Measurements from ENCODE around the gene TAL1. TPM values are rescaled to one million over a fixed set of nuclear protein-coding genes. Genes with fewer than 3 reads are reported as not detected.
A peak's percentile ranks its signal among the peaks of the same experiment; 100 is the strongest.
"Not testable (repeated sequence)": the region's sequence is repeated elsewhere in the genome, so short reads cannot be mapped to it uniquely, and the experiment has no call there.

TAL1 gene
- not detected in 2 replicates for total RNA-seq

DNA sequence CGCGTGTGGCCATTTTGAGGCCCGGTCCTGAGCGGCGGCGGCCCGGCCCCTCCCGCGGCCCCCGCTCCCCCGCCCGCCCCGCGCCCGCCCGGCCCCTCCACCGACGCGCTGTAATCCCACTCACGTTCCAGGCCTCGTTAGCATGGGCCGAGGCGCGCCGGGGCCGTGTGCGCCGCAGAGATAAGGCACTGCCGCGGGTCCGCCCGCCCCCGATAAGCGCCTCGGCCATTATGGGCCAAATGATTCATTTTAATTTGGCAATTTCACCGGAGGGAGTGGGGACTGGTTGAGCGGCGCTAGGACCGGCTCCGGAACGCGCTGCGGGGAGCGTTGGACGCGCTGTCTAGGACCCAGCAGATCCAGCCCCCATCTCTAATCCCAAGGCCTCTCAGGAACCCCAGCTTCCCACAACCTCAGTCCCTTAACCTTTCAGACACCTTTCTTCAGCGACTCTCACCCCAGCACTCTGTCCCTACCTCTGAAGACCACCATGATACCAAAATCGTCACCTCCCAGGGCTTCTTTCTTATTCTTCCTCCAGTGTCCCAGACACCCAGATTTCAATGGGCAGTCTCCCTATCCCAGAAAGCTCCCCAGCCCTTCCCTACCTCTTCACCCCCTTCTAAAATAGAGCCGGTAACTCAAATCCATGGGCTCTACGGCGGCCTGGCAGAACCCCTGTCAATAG lies at the start of gene TAL1:
TSS of gene TAL1 (minus strand) at position 39 of the 688 bp plus-strand sequence. CDS start 6,337 bp downstream, outside the sequence.
- Mint-ChIP-seq H3K4me3 (peak within 1 kb of the TSS; percentile 79), H3K36me3 (ENCODE audit: low read depth) (peaks cover 2% of the 10 kb centered on the region), H3K4me1 (peaks cover 33% of the 10 kb centered on the region), H3K9me3 (no peaks in the 10 kb centered on the region), H3K27me3 (peaks cover 71% of the 10 kb centered on the region), H3K27ac (peak within 1 kb of the TSS; percentile 24)
- intact Hi-C loops (cut with micrococcal nuclease), result loop anchor here (2.0 kb wide), 2 partner anchors 204 to 212 kb away; no protein-coding TSS in a partner anchor
- ChIA-PET CTCF (interaction anchor here (1.2 kb wide), 1 partner anchor 40 kb away, joined by 4 read pairs; no protein-coding TSS in a partner anchor), POLR2A (no interaction called here)
- no peak for DNase-seq
- no peak for TF ChIP-seq CTCF (IDR thresholded peaks at IDR 0.05)
- no peak for ATAC-seq (ENCODE audit: low read depth)

DNA sequence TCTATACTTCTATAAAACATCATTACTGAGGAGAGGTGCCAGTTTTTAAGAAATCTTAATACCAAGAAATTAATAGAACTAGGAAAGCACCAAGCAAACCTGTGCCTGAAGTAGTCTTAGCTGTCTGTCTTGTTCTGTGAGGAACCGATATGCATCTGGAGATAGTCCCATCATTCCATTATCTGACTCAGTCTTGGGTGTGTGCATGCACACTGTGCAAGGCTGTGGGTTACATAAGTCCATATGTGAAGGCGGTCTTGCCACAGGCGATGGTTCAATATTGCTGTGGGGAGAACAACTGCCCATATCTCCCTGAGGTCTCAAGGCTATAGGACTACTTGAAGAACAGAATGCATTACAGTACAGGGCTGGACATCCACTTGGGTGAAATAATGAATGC lies 48.1 kb upstream of the TAL1 start:
- ChIA-PET CTCF (no interaction called here), POLR2A (no interaction called here)
- no peaks in the 10 kb centered on the region for H3K9me3 Mint-ChIP-seq
- H3K4me3 Mint-ChIP-seq, result no peak overlapping the region
- H3K36me3 Mint-ChIP-seq (ENCODE audit: low read depth), result peaks cover 7% of the 10 kb centered on the region
- H3K27me3 Mint-ChIP-seq, result no peaks in the 10 kb centered on the region
- intact Hi-C loops (cut with micrococcal nuclease), result no loop called here
- H3K4me1 Mint-ChIP-seq, result no peaks in the 10 kb centered on the region
- no peak for TF ChIP-seq CTCF (IDR thresholded peaks at IDR 0.05)
- ATAC-seq (ENCODE audit: low read depth) (no peak), DNase-seq (no peak)
- H3K27ac Mint-ChIP-seq, result no peak overlapping the region

DNA sequence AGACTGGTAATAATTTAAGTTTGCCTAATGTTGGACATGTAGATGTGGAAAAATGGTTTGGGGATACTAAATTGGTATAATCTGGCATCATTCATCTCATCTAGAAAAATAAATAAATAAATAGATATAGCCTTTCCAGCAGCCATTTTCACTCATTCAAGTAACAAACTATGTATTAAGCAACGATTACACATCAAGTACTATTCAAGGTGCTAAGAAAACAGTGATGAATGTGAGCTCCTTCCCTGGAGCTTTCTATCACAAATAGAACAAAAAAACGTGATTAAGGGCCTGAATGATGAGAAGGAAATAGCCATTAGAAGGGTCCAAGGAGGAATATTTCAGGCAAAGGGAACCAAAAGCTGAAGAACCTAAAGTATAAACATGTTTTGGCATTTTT lies 44.8 kb upstream of the TAL1 start:
- ATAC-seq (ENCODE audit: low read depth) (no peak), DNase-seq (no peak)
- H3K4me3 Mint-ChIP-seq, result no peak overlapping the region
- TF ChIP-seq CTCF (IDR thresholded peaks at IDR 0.05), result no peak
- POLR2A ChIA-PET, result no interaction called here
- no peaks in the 10 kb centered on the region for H3K9me3 Mint-ChIP-seq
- intact Hi-C loops (cut with micrococcal nuclease), result no loop called here
- H3K4me1 Mint-ChIP-seq, result no peaks in the 10 kb centered on the region
- CTCF ChIA-PET, result interaction anchor here (2.0 kb wide), 1 partner anchor 14 kb away, joined by 6 read pairs; no protein-coding TSS in a partner anchor
- H3K36me3 Mint-ChIP-seq (ENCODE audit: low read depth), result peaks cover 7% of the 10 kb centered on the region
- no peaks in the 10 kb centered on the region for H3K27me3 Mint-ChIP-seq
- no peak overlapping the region for H3K27ac Mint-ChIP-seq

DNA sequence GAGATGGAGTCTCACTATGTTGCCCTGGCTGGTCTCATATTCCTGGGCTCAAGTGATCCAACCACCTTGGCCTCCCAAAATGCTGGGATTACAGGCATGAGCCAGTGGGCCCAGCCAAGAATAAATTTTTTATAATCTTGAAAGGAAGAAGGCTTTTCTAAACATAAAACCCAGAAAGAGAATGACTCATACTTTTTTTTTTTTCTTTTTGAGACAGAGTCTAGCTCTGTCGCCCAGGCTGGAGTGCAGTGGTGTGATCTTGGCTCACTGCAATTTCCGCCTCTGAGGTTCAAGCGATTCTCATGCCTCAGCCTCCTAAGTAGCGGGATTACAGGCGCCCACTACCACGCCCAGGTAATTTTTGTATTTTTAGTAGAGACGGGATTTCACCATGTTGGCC lies 43.8 kb upstream of the TAL1 start:
- POLR2A ChIA-PET, result not testable (repeated sequence)

GRCh38 chr1:47265529-47265928 lies 33.5 kb upstream of the TAL1 start:
- CTCF ChIA-PET; H3K4me3 Mint-ChIP-seq; intact Hi-C loops (cut with micrococcal nuclease): not testable (repeated sequence)

More for the DNA sequence above, 43.8 kb upstream of the TAL1 start:
- H3K4me3 Mint-ChIP-seq; ATAC-seq (ENCODE audit: low read depth); H3K36me3 Mint-ChIP-seq (ENCODE audit: low read depth); H3K27me3 Mint-ChIP-seq; DNase-seq; H3K4me1 Mint-ChIP-seq; H3K27ac Mint-ChIP-seq; H3K9me3 Mint-ChIP-seq; intact Hi-C loops (cut with micrococcal nuclease): not testable (repeated sequence)
- CTCF ChIA-PET, result interaction anchor here (2.0 kb wide), 1 partner anchor 13 kb away, joined by 6 read pairs; no protein-coding TSS in a partner anchor

DNA sequence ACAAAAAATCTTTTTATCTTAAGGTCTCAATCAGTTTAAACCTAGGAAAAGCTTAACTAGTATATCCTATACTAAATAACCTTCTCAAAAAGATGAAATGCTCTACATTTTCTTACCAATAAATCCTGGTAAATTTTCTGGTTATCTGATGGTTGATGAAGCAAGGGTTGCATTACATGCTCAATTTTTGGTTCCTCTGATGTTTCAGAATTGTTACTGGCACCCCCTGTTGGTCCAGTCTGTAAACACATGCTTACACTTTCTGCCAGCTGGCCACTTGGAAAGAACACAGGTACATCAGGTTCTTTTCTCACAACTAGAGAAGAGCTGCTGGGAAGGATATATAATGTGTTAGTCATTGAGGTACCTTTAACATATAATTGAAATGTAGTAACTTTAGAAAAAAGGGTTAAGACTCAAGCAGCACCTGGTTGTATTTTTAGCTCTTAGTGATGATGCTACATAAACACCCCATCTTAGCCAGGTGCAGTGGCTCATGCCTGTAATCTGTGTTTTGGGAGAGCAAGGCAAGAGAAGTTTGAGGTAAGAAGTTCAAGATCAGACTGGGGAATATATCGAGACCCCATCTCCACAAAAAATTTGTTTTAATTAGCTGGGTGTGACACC lies 30.9 kb upstream of the TAL1 start:
- ChIA-PET CTCF (interaction anchor here (0.6 to 4.2 kb wide), 11 partner anchors 8 to 865 kb away, joined by 3 to 23 read pairs (median 4); partner anchors contain the start of gene CMPK1), POLR2A (interaction anchor here (0.6 kb wide), 1 partner anchor 52 kb away, joined by 3 read pairs; no protein-coding TSS in a partner anchor)
- no peaks in the 10 kb centered on the region for H3K4me1 Mint-ChIP-seq
- H3K9me3 Mint-ChIP-seq, result no peaks in the 10 kb centered on the region
- no peaks in the 10 kb centered on the region for H3K36me3 Mint-ChIP-seq (ENCODE audit: low read depth)
- TF ChIP-seq CTCF (IDR thresholded peaks at IDR 0.05), result no peak
- no peak overlapping the region for H3K27ac Mint-ChIP-seq
- no peak overlapping the region for H3K4me3 Mint-ChIP-seq
- intact Hi-C loops (cut with micrococcal nuclease), result loop anchor here (2.0 kb wide), 2 partner anchors 26 to 70 kb away; no protein-coding TSS in a partner anchor
- H3K27me3 Mint-ChIP-seq, result no peaks in the 10 kb centered on the region
- ATAC-seq (ENCODE audit: low read depth) (no peak), DNase-seq (no peak)

More at GRCh38 chr1:47265529-47265928, 33.5 kb upstream of the TAL1 start:
- POLR2A ChIA-PET, result interaction anchor here (0.6 kb wide), 1 partner anchor 34 kb away, joined by 4 read pairs; no protein-coding TSS in a partner anchor
- H3K4me1 Mint-ChIP-seq; DNase-seq; H3K27me3 Mint-ChIP-seq; H3K9me3 Mint-ChIP-seq; ATAC-seq (ENCODE audit: low read depth); H3K27ac Mint-ChIP-seq; H3K36me3 Mint-ChIP-seq (ENCODE audit: low read depth): not testable (repeated sequence)
